GM19023 (cell line): ENCODE measurements around the gene FREM1.

Experiments used
- ATAC-seq: cut with Tn5 transposase; IDR thresholded peaks from one replicate; pipeline ENCODE4 v1.9.1; 2021; ENCODE audit warnings: mild to moderate bottlenecking, moderate library complexity; ENCODE audit not compliant: unreplicated experiment

FREM1 gene

DNA sequence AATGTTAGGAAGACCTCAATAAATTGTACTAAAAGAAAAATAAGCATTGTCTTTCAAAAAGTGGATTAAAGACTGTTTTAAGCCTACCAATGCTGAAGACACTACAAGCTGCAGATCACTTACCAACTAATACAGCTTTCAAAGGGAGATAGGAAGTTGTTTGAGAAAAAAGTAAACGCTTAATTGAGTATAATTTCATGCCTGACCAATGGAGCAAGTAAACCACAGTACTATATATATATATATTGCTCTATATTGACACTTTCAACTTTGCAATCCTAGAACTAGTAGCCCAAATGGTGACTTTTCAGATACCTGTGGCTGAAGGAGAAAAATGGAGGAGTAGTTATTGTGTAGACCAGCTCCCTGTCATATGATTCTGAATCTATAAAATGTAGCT, 85.7 kb downstream of the FREM1 start:
- no peak for ATAC-seq

DNA sequence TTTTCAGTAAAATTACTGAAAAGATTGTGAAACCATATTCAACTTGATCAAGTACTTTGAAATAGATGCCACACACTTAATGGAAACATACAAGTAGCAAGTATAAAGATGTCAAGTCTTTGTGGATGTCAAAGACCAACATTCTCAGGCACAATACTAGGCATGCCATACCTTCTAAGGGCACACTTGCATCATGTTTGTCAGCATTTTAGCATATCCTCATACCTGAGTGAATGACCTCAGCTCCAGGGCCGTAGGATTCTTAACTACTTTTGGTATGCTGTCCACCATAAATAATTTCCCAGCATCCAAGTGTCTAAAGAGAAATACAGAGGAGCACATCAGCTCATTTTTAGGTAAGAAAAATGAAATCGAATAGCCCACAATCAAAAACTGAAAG, 86.4 kb downstream of the FREM1 start:
- ATAC-seq = no peak

DNA sequence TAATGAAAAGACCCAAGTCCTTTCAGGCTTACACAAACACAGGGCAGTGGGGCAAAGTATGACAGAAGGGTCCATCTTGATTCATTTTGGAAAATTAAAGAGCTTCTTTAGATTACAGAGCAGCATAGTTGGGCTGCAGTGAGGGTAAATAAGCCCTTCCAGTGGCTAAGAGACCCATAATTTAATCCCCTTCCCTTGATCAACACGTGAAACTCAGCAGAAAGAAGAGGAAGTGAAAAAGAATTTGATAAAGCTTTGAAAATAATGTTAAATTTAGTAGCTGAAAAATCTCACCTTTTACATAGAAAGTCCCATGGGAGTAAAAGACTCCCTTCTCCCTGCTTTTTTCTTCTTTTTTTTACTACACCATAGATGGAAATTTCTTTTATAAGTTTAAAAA, 87.6 kb downstream of the FREM1 start:
- no peak for ATAC-seq

DNA sequence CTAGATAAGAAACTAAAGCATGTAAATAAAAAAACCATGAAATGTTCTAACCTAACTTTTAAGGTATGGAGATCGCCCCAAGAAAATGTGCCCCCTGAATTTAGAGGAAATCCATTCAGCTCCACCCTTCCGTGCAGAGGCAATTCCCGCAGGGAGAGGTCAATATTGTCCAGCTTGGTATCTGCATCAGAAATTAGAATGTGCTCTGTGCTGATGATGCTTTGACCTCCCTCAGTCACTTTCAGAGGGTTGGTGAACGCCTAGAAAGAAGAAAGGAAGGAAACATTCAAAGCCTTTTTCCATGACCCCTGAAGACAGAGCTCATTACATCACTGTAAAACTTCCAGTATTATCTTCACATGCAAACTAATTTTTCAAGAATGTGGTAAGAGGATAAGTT, 91.0 kb downstream of the FREM1 start:
- ATAC-seq = no peak

DNA sequence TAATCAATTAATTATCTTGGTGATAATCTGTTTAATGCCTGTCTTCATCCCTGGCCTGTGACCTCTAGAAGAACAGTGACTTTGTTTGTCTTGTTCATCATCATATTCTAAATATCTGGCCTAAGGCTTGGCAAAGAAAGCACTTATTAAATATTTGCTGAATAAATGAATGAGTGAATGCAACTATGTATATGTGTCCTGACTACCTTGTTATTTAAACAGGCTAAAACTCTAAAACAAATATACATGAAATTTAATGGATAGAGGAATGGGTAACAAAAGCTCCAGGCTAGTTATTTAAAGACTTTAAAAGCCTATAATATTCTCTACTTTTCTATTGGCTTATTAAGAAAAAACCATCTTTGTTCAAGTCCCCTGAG, 96.0 kb downstream of the FREM1 start:
- ATAC-seq = no peak

DNA sequence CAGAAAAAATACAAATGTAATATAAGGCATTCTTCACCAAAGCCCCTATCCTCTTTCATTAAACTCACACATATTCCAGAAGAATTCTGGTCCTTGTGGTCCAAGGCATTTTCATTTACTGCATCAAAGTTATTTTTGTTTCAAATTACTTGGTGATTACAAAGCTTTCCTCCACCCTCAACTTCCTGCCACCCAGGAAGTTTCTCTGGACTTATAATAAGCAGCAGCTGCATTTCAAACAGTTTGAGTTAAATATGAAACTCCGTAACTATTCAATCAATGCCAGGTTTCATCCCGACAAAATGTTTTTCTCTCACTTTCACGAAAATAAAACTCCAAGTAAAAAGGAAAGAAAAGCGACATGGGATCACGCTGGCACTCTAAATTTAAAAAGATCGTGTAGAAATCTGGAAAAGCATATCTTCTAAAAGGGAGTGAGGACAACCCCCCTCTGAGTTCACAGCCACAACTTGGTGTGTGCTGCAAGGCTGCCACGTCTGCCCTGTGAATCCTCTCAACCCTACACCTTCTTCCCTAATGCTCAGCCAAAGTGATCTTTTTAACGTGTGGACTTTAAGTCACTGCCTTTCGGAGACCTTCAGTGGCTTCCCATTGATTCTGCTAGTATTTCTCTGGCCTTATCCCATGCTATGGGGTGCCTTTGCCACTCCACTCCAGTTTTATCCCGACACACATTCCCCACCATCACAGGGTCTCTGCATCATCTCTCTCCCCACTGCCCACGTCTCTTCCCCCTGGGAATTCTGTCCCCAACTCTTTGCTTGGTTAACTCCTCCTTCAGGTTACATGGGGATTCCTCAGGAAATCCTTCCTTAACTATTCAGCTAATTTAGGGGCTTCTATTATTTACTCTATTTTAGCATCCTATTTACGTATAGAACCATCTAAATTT, 96.6 kb downstream of the FREM1 start:
- no peak for ATAC-seq

DNA sequence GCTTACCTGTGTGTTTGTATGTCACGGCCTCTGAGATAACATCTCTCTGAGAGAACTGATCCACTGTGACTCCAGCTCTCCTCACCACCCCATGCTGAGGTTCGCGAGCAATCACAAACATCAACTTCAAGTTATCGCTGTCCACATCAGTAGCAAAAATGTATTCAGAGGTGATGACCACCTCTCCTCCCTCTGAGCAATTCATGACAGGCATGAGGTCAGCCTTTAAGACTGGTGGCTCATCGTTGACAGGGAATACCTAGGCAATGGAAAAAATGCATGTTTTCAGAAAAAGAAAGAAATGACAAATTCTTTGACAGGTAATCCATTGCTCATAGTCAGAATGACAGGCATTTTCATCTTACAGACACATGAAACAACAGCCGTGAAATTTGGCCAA, 97.4 kb downstream of the FREM1 start:
- ATAC-seq = no peak

DNA sequence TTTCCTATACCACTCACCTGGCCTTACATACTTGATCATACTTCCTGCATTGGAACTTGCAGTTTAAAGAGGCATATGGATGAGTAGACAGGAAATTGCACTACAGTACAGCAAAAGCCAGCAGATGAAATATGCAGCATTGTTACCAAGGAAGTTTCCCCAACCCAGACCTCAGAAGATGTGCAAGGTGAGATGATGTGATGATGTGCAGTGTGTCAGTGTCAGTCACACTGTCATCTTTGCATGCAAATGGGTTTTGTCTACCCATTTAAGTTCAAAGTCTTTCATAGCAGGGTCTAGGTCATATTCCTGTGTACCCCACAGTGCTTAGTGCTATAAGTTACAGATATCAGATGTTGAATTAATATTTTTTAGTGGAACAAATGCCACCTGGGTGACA, 98.4 kb downstream of the FREM1 start:
- ATAC-seq = no peak

DNA sequence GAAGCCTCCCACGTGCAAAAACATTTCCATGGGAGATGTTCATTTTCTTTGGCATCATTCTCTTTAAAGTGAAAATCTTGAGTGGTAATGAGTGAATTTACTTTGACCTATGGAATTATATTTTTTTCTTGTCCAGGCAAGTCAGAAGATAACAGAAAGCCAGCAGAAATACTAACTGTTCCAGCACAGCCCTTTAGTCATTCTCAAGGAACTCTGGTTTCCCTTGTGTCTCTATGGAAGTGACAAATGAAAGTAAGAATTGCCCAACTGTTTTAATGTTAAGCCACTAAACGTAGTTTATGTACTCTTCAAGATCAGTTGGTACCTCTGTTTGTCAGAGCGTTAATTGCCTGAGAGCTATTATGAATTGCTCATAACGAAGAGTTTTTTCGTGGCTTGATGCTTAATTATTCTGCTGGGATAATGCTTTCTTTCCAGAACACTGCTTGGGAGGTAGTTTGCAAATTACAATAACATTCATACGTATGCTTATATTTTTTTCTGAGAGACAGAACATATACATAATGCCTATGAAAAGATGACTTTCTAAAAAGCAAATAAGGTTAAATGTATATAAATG, 103.2 kb downstream of the FREM1 start:
- no peak for ATAC-seq

DNA sequence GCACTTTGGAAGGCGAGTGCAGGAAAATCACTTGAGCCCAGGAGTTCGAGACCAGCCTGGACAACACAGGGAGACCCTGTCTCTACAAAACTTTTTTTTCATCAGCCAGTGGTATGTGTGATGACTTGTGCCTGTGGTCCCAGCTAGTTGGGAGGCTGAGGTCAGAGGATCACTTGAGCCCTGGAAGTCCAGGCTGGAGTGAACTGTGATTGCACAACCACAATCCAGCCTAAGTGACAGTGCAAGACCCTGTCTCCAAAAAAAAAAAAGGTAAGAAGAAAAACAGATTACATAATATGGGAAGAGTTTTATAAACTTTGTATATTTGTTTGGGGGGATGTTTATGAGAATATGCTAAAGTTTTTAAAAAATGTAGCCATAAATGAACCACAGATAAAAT, 111.2 kb downstream of the FREM1 start:
- ATAC-seq = no peak

DNA sequence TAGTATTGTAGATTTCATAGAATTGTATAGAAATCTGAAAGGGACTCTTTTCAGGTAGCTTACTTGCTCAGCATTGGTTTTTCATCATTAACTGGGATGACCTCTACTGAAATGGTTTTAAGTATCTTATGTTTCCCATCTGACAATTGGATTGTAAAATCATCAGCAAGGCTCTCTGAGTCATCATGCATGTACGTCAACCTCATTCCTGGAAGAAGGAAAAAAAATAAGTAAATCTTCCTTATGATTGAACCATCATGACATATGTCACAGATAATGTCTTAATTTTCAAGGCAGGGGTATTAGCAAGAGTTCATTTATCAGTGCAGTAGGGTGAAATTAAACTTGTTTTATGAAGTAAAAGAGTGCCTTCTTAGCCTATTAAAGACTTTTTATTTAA, 112.8 kb downstream of the FREM1 start:
- ATAC-seq = no peak

DNA sequence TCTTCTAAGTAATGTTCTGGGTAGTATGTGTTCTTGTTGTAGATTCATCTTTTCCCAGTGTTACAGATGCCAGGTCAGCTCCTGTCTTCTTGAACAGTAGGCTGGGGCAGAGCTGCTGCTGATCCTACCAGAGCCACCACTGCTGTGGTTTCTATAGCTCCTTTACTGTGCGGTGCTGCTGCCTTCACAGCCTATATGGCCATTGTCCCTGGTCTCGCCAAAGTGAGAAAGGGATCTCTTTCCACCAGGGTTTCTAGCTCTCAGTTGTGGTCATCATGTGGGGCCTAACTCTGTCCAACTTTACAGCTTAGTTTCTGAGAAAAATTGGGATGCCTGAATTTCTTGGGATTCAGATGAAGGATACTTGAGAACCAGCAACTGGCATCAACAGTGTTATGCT, 116.8 kb downstream of the FREM1 start:
- ATAC-seq = no peak

DNA sequence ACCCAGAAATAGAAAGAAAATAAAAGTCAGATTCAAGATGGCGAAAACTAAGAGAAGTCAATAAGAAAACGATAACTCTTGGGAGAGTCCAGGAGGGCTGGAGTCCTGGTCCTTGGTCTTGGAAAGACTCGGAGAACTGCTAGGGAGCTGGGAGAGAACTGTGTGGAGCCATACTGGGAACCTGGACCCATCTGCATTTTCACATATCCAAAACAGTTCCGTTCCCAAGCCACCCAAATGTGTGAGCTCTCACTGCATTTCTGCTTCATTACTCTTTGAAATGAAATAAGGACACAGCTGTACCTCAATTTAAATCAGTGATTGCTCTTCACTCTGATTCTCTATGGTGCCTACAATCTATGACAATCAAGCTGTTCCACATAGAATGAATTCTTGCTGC, 119.6 kb downstream of the FREM1 start:
- ATAC-seq = no peak

DNA sequence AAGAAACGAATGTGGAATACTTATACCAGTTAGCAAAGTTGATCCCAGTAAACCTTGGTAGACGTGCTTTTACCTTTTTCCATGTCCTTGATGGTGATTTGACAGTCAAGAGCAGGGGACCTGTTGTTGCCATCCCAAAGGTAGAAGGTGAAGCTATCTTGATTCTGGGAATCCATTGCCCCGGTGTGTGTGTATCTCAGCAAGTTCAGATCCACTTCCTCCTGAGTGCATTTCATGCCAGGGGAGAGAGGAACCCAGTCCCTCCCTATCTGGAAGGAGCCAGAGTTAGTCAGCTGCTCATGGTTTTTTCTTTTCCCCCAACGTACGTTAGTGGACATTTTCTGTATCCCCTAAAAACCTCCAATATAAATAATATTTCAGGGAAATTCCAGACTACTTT, 121.4 kb downstream of the FREM1 start:
- ATAC-seq = no peak

DNA sequence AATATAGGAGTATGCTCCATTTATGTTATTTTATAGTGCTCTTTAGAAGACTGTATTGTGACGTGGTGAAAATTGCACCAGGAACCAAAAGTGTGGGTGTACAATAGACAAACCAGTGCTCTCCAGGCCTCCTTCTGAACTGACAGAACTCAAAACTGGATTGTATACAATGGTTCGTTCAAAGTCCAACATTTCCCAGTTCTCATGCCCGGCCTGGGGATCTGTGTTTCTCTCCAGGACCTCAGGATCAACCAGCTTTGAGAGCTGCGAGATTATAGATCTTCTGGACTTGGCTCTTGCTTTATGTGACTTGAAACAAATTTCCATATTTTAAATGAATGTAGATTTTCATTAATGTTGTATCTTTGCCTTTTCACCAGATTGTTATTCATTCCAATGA, 126.9 kb downstream of the FREM1 start:
- ATAC-seq = no peak

DNA sequence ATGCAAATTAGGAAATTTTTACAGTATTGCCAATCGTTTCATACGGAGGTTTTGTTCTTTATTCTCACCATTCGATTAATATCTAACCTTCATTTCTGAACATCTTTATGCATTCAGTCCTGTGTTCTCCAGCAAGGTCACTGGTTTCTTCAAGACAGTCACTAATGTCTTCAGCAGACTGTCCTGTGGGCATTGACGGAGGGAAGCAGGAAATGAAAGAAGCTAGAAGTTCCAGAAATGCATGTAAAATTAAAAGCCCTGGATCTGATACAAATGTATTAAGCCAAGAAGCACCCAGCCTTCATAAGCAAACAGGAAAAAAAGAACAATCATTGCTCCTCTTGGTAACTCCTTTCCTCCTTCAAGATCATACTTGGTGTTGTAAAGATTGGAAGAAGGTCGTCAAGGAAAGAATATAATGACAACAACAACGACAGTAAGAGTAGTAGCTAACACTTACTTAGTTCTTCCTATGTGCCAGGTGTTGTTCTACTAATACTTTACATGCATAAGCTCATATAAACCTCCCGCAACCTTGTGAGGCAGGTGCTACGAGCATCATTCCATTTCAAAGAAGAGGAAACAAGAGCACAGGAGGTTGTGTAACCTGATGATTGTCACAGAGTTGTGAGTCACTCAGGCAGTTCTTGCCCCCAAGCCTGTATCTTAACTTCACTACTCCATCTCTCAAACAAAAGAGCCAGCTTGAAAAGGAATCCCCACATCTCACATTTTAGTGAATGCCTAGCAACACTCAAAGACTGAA, 127.8 kb downstream of the FREM1 start:
- no peak for ATAC-seq

DNA sequence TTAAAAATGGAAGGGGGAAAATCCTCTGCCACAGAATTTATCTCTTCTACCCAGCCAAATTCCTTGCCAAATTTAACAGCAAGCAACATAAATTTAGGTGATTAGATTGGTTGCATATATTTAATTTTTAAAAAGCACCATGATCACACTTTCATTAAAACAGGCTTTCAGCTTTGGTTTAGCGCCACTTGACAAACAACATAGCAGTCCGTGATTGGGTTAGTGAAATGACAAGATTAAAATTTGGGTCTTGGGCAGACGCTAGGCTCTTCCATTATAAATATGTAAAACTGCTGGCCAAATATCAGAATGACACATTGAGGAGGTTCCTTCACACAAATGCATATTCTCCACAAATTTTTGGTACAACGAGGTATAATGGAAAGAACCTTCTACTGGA, 129.5 kb downstream of the FREM1 start:
- no peak for ATAC-seq

DNA sequence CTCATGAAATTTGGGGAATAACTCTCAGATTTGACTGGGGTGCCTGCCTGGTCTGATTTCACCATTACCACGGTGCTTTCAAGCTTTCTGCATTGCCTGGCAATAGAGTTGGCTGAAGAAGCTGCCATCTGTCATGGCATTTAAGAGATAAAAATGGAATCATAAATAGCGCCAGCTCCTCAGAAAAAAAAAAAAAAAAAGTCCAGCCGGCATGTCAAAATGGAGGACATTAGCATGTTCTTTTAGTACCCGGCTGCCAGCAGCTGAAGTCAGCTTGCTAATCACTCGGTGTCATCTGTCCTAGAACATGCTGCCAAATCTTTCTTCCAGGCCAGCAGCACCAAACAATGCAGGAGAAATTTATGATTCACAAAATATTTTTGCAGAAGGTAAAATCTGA, 130.0 kb downstream of the FREM1 start:
- ATAC-seq = no peak

DNA sequence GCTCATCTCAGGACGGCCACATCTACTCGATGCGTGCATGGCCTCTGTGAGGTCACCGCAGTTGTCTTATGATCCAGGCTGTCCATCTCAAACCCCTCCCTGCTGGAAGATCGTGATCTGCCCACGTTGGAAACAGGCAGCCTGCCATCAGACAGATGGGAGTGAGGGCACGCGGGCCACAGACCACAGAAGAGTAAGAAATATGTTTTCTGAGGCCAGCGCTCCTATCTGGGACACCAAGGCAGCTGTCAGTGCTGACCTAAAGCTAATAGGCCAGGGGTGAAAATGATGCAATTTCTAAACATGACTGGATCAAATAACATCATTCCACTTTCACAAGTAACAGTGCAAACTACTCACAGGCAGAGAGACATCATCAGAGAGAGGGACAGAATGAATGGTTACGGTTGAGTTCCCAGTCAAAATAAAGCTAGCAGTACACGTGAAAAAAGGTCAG, 130.6 kb downstream of the FREM1 start:
- no peak for ATAC-seq

DNA sequence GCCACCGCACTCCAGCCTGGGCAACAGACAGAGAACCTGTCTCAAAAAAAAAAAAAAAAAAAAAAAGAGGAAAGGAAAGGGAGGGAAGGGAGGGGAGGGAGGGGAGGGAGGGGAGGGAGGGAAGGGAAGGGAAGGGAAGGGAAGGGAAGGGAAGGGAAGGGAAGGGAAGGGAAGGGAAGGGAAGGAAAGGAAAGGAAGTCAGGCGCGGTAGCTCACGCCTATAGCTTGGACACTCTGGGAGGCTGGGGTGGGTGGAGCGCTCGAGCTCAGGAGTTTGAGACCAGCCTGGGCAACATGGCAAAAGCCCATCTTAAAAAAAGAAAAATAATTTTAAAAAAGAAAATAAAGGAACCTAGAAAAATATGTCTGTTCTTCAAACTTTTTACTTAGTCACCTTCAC, 131.7 kb downstream of the FREM1 start:
- no peak for ATAC-seq

DNA sequence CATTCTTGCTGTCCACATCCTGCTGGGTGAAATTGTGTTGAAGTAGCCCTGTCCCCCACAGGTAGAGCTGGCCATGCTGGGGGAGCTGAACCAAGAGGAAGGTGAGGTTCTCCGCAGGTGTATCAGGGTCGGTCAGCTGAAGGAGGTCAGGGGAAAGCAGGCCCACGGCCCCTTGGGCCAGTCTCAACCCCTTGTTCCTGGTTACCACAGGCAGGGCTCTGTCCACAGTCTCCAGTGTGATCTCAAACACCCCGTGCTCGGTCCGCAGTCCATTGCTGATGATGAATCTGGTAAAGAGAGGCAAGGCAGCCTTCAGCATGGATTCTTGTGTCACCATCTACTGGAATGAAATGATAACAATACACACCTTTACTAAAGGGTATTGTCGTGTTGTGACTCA, 134.3 kb downstream of the FREM1 start:
- ATAC-seq = no peak

DNA sequence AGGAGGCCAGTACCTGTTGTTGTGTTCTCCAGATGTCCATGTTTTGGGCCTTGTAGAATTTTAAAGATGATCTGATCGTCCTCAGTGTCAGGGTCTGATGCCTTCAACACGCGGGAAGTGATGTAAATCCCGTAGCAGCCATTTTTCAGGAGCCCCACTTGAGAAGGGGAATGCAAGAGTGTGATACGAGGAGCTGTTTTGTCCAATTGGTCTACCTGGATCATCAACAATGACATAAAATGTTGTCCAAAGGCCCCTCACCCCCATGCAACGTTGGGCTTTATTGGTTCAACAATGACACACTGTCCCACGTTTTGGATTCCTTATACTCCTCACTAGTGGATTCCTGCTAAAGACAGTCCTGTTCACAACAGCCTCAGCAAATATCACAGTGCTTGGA, 139.6 kb downstream of the FREM1 start:
- ATAC-seq = no peak
